GM21447 (cell line): ENCODE results near the gene CST9L.
A peak's percentile ranks its signal among the peaks of the same experiment; 100 is the strongest.

Experiments
- ATAC-seq: cut with Tn5 transposase; IDR thresholded peaks from one replicate; pipeline ENCODE4 v1.9.1; 2021; ENCODE audit not compliant: unreplicated experiment

CST9L gene, protein sequence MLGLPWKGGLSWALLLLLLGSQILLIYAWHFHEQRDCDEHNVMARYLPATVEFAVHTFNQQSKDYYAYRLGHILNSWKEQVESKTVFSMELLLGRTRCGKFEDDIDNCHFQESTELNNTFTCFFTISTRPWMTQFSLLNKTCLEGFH

DNA sequence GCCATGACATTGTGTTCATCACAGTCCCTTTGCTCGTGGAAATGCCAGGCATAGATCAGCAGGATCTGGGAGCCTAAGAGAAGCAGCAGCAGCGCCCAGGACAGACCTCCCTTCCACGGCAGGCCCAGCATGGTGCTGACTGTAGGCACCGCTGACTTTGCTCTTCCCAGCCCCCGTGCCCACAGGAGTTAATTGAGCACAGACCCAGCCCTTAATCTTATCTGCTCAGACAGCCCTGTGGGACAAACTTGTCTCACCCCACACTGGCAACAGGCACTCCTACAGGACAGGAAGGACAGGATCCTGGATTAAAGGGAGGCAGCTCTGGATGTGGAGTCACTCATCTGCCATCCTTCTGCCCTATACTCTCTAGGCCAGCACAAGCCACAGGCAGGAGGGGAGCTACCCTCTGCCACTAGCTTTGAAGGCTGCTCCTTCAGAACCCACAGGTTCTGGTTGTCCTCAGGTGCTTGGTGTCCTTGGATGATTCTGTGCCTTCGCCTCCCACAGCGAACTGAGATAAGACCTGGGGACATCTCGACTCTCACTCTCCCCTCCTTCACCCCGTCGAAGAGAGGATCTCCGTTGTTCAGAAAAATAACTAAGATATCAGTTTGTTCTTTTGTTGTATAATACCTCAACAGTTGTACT, at the start of gene CST9L:
Gene CST9L (minus strand): TSS at position 165 of the 651 bp plus-strand sequence. CDS start 34 bp downstream, at position 131.
- no peak for ATAC-seq

DNA sequence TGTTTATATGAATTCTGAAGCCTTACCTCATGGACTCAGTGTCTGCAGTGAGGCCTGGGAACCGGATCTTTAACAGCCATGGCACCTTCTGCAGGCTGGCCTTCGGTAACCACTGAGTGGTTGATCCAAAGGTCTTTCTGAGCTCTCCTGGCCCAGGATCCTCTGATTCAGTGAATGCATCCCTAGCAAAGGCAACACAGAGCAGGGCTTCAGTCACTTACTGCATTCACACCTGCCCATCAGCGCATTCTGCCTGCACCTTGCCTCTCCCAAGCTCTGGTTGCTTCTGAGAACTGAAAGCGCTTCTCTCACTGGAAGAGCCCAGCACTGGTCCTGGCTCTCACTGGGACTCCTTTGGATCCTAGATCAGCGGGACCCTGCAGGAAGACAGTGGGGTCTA, 45.9 kb upstream of the CST9L start:
- no peak for ATAC-seq

DNA sequence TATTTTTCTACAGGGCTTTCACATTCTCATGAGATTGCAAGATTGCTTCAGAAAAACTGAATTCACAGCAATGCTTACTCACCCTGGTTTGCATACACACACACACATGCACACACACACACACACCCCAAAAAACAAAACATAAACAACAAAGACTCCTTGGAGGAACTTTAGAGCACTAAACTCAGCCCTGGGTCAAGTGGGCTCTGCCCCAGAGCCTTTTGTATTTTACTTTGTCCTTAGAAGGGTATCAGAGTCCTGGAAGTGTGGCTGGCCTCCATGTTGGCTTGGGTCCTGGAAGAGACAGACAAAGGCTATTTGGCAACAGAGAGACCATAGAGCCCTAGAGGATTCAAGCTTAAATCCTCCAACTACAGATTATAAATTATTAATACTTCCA, 45.4 kb upstream of the CST9L start:
- ATAC-seq, result no peak

DNA sequence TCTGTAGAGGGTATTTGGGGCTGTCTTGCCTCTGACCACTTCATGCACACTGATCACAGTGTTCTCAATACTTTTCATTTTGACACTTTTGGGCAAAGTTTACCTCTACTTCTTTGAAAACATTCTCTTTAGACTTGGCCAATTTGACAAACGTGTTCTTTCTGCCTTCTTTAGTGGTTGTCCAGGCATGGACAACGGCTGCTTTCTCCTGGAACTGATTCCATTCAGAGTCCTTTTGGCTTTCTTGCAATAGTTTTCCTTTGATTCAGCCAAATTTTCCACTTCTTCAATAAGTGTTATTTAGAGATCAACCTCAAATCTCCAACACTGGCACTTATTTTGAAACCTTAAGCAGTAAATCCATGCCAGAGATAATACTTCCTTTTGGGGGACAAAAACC, 44.1 kb upstream of the CST9L start:
- no peak for ATAC-seq

- ATAC-seq, result no peak
Observed at GRCh38 chr20:23609486-23610109, 41.3 kb upstream of the CST9L start.

- no peak for ATAC-seq
Observed at GRCh38 chr20:23608251-23608846, 40.1 kb upstream of the CST9L start.

GRCh38 chr20:23607497-23608245, 39.4 kb upstream of the CST9L start:
- ATAC-seq, result no peak

GRCh38 chr20:23606652-23607049, 38.4 kb upstream of the CST9L start:
- ATAC-seq, result peak; percentile 74

GRCh38 chr20:23605867-23606651, 37.8 kb upstream of the CST9L start, which contains the start of gene CST9:
Gene CST9 (minus strand): TSS chr20:23605917. CDS start chr20:23605864, 53 bp downstream.
- no peak for ATAC-seq

DNA sequence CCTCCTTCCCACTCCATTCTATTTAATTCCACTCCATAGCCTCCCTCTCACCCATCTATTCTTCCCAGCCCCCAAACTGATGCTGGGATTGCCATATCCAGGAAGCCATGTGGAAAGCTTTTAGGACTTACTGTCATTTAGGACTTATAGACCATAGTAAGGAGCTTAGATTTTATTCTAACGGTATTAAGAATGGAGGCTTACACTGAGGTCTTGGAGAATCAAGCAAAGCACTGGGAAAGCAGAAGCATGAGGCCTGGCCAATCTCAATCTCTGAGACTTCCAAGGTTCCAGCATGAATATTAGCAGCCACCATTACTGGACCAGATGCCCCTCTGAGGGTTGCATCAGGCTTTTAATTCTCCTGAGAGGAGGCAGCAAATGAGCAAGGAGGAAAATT, 36.0 kb upstream of the CST9L start:
- ATAC-seq, result no peak

- no peak for ATAC-seq
Observed at GRCh38 chr20:23603321-23603720, 35.0 kb upstream of the CST9L start.

DNA sequence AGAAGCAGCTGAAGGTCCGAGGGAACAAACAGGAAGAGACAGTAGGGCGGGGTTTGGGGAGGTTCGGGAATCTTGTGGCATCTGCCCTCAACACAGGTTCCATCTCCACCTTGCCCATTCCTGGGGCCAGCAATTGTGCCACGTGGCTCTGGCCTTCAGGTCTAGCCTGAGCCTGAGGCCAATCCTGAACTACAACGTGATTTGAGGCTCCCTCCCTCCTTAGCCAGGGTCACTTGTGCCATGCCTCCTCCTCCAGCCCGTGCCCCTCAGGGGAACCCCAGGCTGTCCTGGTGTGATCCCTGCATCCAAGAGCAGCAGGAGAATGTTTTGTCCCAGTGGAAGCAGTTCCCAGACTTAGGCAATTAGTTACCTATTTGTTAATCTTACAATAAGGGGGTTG, 34.4 kb upstream of the CST9L start:
- ATAC-seq, result no peak

DNA sequence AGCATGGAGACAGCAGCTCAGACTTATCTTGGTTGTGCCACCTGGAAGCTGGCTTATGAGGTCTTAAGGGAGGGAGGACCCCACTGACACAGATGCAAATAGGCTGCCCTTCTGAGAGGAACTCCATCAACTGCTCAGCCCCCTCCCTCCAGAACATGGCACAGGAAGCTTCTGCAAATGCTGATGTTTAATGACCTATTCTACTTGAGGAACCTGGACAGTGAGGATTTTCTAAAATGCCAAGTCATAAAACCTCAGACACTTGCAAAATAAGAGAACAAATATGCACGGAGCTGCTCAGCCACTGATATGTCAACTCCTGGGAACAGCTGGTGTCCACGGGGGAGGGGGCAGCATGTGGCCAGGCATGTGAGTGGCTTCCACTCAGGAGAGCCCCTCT, 34.0 kb upstream of the CST9L start:
- ATAC-seq, result no peak

GRCh38 chr20:23601715-23602114, 33.4 kb upstream of the CST9L start:
- ATAC-seq, result no peak

DNA sequence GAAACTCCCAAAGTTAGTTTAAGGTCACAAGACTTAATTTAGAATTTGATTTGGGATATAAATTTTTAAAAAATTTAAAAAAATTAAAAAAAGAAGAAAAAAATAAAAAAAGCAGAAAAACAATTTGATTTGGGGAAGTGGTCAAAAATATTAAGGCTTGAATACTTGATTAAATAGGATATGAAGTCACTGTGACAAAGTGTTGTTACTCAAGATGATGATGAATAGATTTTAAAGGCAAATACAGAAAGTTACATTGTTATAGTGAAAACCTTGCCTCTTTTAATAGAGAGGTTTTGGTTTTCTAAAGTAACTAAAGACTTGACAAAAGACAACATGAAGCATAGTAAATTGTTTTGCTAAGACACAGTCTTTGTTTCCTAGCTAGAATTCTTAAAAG, 30.2 kb upstream of the CST9L start:
- ATAC-seq, result no peak

DNA sequence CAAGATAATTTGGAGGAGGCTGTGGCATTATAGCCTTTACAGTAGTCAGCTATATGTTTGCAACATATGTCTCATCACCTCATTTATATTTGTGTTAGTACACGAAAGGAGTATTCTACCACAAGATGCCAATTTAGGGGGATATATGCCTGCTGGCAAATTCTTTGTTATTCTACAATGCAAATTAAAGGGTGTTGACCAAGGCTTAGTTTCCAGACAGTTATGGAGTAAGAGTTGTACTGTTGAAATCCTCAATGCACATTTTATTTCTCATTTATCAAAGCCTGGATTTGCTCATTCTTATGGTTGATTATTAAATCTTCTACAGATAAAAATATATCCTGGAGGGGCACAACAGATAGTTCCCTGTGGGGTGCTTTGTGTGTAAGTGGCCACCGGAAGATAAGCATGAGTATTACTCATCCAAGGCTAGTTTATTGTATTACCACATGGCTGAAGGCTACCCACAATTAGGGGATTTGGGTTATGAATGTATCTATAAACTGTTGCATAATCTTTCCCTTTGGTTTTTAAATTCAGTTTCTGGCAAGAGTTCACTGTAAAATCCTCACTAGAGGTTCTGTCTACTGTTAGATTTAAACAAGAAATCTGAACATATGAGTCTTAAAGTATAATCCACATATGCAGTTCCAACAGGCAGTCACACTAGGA, 28.4 kb upstream of the CST9L start:
- no peak for ATAC-seq

GRCh38 chr20:23595941-23596340, 27.7 kb upstream of the CST9L start:
- no peak for ATAC-seq

GRCh38 chr20:23588434-23589403, 20.4 kb upstream of the CST9L start:
- ATAC-seq, result no peak

- ATAC-seq, result no peak
Observed at GRCh38 chr20:23587631-23588030, 19.3 kb upstream of the CST9L start.
